HG02885 (cell line): ENCODE results near the gene GPR25.

ENCODE experiments used
- ATAC-seq: cut with Tn5 transposase; IDR thresholded peaks from one replicate; pipeline ENCODE4 v1.9.1; 2021; ENCODE audit warnings: mild to moderate bottlenecking; ENCODE audit not compliant: unreplicated experiment, poor library complexity

The GPR25 gene

GRCh38 chr1:200872446-200873115, at the start of gene GPR25:
GPR25 (plus strand) TSS chr1:200872981; CDS start chr1:200873038, 57 bp downstream.
- ATAC-seq: no peak

GRCh38 chr1:200831091-200831490, 41.7 kb upstream of the GPR25 start:
- ATAC-seq: no peak

DNA sequence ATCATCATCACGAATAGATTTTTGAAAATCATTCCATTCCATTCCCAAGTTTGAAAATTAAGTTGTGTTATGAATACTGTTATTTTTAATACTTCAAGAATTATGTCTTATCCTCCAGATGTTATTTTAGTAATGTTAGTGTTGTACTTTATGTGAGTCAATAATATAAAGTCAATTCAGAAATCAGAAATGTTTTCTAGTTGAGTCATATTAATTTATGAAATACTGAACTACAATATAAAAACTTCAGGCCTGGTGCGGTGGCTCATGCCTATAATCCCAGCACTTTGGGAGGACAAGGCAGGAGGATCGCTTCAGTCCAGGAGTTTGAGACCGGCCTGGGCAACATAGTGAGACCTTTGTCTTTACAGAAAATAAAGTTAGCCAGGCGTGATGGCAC, 38.4 kb upstream of the GPR25 start:
- no peak for ATAC-seq

- ATAC-seq: no peak
These were observed 36.6 kb upstream of the GPR25 start for GRCh38 chr1:200836213-200836612.

DNA sequence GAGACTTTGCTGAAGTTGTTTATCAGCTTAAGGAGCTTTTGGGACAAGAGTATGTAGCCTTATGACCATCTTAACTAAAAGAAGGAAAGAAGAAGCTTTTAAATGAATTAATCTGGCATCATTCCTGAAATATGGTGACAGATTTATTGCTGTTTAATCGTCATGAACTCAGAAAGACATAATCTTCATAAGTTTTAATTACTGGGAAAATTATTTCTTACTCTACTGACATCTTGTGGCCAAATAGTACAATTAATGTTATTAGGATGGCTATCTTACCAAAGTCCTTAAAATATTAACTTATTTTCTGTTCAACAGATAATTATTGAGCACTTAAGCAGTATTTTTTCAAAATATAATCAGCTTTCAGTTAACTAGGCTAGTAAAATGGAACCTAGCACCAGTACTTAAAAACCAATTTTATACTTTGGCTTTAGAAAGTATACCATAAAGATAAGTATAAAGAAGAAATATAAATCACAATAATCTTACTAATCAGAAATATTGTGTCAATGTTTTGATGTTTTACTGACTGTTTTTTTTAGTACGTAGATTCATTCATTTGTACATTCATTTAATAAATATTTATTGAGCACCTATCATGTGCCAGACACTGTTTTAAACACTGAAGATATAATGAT, 34.7 kb upstream of the GPR25 start:
- ATAC-seq: no peak

DNA sequence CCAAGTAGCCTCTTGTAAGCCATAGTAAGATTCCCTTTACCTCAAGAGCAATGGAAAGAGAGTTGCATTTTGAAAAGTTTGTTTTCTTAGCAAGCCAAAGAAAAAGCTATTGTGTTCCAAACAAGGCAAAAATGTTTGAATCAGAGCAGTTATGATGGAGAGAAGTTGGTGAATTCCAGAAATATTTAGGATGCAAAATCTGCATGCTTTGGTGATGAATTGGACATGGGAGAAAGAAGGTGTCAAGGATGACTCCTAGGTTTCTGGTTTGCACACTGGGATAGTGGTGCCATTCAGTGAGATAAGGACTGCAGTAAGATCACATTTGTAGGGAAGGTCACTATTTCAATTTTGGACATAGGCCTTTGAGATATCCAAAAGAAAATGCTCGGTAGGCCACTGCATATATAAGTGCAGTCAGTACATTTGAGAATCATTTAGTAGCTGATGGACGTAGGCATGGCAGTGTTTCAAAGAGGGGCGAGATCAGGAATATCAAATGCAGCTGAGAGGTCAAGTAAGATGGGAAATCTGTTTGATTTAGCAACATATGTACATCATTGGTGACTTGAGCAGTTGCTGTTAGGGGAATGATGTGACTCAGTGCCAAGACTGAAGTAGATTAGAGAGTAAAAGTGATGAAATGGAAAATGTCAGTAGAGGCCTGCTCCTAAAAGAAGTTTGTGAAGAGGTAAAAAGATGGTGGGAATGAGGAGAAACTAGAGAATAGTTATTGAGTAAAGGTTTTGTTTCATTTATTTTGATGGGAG, 33.9 kb upstream of the GPR25 start:
- ATAC-seq: no peak

DNA sequence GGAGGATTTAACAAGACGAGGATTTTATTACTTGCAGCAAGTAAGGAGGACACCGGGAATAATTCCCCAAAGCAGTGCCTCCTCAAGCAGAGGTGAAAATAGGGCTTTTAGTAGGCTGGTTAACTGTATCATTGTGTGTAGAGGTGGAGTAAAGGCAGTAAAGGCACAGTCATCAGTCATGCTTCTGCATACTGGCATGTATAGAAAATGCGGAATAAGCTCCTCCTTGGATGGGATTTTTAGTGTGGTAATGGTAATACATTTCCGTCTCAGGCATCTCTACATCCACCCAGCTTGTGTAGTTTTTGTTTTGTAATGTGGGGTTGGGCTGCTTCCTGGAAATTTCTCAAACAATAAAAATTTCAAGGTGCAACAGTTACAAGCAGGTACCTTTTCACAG, 27.4 kb upstream of the GPR25 start:
- ATAC-seq: no peak

DNA sequence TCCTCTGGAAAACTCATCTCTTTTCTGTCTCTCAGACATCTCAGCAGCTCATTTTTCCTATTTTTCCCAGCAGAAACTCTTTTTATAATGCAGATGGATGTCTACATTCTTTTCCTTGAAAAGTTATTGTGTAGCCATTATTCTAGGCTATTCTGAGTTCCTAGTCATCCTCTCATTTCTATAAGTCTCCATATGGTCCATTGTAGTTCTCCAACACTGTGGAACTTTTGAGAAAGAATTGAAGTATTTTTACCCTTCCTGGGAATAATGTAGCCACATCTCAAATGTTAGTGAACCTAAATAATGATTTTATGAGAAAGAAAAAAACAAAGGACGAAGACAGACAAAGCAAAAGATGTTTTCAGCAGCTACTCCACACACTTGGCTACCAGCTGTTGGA, 26.4 kb upstream of the GPR25 start:
- no peak for ATAC-seq

DNA sequence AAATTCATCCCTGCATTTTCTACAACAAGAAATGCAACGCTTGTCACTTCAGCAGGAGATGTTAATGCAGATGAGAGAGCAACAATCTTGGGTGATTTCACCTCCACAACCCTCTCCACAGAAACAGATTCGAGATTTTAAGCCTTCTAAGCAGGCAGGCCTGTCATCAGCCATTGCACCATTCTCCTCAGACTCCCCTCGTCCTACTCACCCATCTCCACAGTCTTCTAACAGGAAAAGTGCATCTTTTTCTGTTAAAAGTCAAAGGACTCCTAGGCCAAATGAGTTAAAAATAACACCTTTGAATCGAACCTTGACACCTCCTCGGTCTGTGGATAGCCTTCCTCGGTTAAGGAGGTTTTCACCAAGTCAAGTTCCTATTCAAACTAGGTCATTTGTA, 23.4 kb upstream of the GPR25 start:
- ATAC-seq: no peak

- ATAC-seq: no peak
These were observed 22.2 kb upstream of the GPR25 start for GRCh38 chr1:200850554-200850953.

DNA sequence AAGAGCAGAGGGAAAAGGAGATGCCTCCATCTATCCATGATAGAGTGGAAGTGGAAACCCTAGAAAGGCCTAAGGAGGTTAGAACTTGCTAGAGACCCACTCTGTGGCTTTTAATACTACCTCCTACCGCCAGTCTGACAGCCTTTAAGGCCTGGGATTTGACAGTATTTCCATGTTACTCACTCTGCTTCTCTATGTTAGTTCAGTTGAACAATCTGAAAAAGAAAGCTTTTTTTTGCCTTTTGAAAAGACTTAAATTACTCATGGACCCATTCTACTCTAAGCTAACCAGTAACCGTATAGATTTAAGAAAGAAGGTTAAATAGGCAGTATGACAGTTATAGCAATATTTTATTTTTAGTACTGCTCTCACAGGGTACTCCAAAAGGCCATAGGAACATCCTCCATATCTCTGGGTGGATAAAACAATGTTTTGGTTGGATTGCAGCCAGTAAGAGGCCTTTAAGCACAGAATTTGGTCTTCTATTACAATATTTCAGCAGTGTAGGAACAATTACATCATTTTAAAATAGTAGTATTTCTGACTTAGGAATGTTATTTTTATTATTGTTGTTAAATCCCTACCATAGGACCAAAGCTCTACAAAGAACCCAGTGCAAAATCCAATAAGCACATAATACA, 15.9 kb upstream of the GPR25 start:
- no peak for ATAC-seq

GRCh38 chr1:200857804-200858203, 15.0 kb upstream of the GPR25 start:
- no peak for ATAC-seq

- ATAC-seq: no peak
These were observed 10.7 kb upstream of the GPR25 start for GRCh38 chr1:200861937-200862647.

GRCh38 chr1:200862713-200863415, 9.9 kb upstream of the GPR25 start:
- ATAC-seq: no peak

GRCh38 chr1:200866116-200866515, 6.7 kb upstream of the GPR25 start:
- no peak for ATAC-seq

- peak; percentile 83 for ATAC-seq
These were observed 6.3 kb upstream of the GPR25 start for GRCh38 chr1:200866521-200866920.

GRCh38 chr1:200867018-200867811, 5.6 kb upstream of the GPR25 start:
- ATAC-seq: peak; percentile 12

- ATAC-seq: no peak
These were observed 3.4 kb upstream of the GPR25 start for GRCh38 chr1:200869376-200869752.
